ENCODE results near the gene AKT3.

The AKT3 gene

DNA sequence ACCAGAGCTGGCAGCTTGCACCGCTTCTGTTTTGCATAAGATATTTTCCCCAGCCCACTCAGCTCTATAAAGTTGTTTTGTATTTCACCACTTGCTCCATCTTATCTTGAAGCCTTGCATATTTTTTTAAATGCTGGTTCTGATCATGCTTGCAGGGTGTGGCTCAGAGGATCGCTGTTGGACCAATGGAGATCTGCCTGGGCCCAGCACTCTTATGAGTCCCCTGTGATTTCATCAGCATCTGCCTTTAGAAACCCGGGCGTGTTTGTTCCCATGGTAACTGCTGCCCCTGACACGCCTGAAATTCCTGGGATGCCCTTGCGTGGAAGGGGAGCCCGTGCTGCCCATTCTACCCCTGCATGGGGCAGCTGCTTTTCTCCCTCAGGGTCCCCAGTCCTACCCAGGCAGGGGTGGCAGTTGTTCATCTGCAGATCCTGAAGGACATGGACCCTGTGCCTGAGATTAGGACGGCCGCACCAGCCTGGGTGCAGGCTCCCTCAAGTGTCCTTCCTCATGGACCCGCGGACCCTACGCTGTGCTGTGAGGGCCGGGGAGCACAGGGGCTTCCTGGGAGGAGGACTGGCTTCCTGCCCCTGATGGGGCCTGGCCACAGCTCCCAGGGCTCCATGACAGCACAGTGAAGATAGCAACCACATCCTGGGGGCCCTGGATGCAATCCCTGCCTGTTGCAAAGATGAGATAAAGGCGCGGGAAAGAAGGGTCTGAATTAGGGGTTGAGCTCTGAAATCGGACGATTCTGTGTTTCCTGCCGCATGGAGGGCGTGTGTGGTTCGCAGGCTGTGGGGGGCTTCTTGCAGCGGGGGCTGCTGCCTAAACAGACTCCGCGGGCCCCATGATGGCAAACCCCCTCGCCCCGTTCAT, 367.7 kb downstream of the AKT3 start:
- DNase-seq = no peak

DNA sequence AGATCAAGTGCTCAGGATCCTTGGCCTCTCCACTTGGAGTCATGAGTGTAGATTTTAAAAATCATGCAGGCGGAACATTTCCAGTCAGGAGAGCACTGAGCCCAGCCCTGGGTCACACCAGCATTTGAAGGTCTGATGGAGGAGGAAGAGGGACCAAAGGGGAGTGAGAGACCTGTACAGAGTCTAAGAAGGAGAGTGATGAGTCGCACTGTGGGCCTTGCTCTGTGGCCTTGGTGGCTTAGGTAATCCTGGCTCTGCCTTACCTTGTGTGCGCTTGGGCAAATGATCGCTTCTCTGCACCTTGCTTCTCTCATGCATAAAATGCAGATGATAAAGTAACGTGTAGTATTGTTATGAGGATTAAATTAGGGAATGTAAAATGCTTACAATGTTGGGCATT, 368.9 kb downstream of the AKT3 start:
- no peak for DNase-seq

DNA sequence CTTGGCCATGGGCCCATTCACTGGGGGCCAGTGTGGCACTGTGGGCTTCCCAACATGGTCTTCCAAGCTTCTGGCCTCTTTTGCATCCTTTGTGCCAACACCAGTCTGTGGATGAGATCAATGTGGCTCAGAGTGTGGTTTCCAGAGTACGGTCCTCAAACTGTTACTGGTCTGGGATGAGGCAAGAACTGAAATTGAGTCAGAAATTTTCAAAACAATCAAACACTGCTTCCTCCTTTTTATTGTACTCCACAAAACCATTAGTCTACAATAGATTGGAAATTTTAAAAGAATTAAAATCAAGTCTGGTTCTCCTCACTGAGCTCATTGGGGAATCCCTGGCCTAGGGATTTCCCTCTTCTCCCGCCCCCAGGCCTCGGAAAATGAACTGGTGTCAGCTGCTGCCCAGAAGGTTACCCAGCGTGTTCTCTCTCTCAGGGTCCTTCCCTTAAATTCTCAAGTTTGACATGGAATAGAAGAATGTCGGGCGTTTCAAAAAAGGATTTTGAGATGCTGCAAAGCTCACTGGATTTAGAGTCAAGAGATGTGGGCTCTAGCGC, 372.2 kb downstream of the AKT3 start:
- DNase-seq = no peak

- DNase-seq = no peak
Observed at GRCh38 chr1:243475966-243476365, 374.1 kb downstream of the AKT3 start.

- DNase-seq = no peak
Observed at GRCh38 chr1:243474906-243475305, 375.1 kb downstream of the AKT3 start.

GRCh38 chr1:243474136-243474881, 375.7 kb downstream of the AKT3 start:
- DNase-seq = no peak

GRCh38 chr1:243473227-243474135, 376.6 kb downstream of the AKT3 start:
- DNase-seq = no peak

DNA sequence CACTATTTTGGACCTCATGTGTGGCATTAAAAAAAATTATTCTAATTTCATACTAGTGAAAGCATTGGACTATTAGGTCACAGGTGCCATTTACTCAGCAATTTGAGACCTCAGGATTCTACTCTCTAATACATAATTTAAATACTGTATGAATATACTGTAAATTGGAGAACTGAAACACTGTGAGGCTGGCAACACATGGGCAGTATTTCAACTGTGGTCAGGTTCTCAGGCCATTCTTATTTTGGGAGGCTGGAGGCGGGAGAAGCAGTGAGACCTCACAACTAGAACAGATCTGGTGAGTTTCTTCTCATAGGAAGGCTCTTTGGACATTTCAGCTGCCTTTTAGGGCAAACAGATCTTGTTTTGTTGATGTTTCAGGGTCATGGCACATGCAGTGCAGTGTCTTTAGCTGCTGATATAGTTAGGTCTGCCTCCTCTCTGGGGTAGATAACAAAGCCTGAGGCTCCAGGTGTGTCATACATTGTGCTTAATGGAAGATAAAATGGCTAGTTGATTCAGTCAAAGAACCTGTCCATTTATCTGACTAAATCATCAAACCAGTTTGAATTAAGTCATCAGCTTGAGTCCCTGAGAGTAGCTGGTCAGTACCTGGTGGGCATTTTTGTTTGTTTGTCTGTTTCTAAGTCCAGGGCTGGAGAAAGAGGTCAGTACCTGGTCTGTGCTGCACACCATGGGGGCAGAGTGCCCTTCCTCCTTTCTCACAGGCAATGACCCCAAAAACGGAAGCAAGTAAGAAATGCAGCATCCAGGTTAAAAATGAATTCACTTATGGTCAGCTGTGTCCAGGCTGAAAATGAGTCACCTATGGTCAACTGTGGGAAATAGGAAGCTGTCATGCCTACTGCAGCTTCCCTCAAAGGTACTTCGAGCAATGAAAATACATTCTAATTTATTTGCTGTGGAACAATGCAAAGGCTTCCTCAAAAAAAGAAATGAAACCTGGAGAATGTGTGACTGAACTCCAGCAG, 378.0 kb downstream of the AKT3 start:
- DNase-seq = no peak

DNA sequence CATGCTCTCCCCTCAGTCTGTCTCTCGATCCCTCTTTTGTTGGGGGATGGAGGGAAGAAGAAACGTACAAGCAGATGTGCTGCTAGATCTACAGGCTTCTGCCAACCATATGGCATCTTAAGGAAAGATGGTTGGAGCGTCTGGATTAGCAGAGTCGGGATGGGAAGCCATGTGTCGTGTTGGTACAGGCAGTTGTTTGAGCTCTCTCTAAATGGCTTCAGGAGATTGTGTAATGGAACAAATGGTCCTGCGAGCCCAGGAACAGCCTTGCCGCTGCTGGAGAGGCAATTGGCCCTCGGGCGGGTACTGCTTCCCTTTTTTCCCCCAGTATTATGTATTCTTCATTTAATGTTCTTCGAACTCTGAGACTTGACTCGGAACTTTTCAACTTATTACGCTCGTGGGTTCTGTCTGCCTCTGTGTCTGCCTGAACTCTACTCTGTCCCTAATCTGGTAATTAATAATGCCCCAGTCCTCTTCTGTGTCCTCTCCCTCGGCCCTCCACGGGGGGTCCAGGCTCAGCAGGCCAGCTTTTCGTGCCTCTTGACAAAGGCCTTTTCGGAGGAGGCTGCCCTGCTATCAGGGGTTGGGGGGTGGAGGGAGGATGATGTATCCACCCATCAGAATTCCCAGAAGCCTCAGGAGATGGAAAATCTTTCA, 378.9 kb downstream of the AKT3 start:
- DNase-seq = no peak

GRCh38 chr1:243470502-243470901, 379.5 kb downstream of the AKT3 start:
- no peak for DNase-seq

GRCh38 chr1:243469497-243469896, 380.5 kb downstream of the AKT3 start:
- no peak for DNase-seq

- no peak for DNase-seq
Observed at GRCh38 chr1:243465738-243466137, 384.3 kb downstream of the AKT3 start.

- DNase-seq = no peak
Observed at GRCh38 chr1:243465081-243465480, 385.0 kb downstream of the AKT3 start.

DNA sequence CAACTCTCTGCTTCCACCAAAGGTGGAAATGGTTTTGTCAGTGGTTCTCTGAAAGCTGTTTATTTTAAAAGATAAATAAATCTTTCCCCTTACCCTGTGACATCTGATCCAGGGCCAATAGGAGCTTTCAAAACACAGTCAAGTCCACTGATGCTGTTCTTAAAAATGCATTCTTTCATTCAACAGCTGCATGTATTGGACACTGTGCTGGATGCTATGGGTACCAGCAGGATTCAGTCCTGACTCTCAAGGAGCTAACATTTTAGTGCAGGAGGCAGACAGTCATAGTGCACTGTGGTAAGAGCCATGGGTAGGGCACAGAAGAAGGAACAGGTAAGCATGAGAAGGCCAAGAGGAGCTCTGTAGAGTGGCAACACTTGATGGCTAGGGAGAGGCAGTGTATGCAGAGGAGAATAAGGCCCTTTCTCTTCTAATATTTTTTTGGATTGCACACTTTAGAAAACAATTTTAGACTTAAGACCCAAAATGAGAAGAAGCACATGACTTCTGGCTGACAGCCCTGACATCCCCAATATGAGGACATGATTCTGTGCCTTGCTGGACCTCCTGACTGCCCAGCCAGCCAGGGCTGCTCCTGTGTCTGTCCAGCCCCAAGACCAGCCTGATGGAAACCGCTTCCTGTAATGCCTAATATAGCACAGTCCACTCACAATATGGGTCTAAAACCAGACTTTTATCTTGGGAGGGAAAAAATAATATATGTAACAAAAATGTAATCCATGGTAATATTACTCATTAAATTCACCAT, 386.9 kb downstream of the AKT3 start:
- DNase-seq = no peak

DNA sequence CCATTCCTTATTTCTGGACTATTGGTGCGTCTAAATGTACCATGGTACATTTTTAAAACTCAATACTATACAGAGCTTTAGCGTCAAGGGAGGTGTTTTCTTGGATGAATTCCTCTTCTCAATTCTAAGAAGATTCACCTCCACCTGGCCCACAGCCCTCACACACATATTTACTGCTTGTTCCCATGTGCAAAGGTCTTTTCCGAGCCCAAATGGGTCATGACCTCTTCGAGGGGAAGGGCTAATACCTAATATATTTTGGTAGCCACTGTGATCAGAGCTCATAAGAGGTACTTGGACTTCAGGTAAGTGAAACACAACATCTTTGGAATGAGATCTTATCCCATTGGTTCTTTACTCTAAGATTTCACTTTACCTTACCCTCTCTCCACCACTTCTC, 388.3 kb downstream of the AKT3 start:
- no peak for DNase-seq

DNA sequence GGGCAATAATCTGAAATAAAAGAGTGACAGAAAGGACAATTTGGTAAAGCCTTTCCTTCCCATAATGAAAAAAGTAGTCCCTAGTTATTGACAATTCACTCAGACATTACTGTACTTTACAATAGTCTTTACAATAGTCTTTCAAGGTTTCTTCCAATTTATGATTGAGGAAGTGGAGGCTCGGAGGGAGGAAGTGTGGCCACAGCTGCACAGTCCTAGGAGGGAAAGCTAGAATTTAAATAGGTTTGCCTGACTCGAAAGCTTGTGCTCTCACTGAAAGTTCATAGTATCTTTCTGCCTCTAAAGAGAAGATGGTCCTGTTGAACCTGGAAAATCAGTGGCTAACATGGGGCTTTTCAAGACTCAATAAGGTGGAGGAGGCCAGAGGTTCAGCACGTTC, 391.0 kb downstream of the AKT3 start:
- no peak for DNase-seq

DNA sequence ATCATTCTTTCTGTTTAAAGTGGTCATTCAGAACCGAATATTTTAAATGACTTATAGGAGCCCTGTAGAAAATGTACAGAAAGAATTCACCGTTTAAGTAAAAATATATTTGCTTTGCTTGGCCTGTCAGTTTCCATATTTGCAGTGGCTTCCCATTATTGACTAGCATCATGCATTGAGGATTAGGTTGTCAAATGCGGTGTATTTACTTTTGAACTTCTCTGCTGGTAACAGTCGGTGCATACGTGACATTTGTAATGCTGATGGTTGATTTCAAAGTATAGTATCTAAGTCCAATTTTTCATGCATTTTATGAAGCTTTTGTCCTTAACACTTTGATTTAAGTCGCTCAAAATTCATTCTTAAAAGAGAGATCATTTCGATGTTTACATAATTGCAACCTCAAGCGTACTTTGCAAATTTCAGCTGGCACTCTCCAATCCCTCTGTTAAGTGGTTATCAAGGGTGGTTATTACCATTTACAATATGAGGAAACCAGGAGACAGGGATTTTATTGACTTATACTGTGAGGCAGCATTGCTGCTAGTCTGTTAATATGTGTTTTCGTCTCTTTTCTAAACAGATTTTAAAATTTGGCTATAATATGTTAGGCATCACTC, 392.6 kb downstream of the AKT3 start:
- no peak for DNase-seq

GRCh38 chr1:243455760-243456651, 394.0 kb downstream of the AKT3 start:
- DNase-seq = no peak
